ENCODE results near the gene HSH2D.

GRCh38 chr19:16125737-16126495 is 17.6 kb upstream of the HSH2D start:
- no peak for TF ChIP-seq CTCF (conservative IDR thresholded peaks at IDR 0.05)
- TF ChIP-seq EZH2 (IDR thresholded peaks at IDR 0.05; ENCODE audit: low read depth), result no peak

All from PC-9 (cell line).